BLaER1 treated with 17β-estradiol and CSF1 and Interleukin-3, amounts not matched to agents 10 nM and 100 nM (cell line): ENCODE measurements around the gene FAM13A.
"Not testable (repeated sequence)": the region's sequence is repeated elsewhere in the genome, so short reads cannot be mapped to it uniquely, and the experiment has no call there.

Experiments used
- H3K27ac ChIP-seq, 11 experiments: shearing (Covaris generic); formaldehyde crosslinking; 2 replicates each; pipeline ENCODE4 v1.8.1; 2022
- H3K27me3 ChIP-seq, 11 experiments: shearing (Covaris generic); formaldehyde crosslinking; 2 replicates each; pipeline ENCODE4 v1.8.1; 2022
- H3K36me3 ChIP-seq, 11 experiments: shearing (Covaris generic); formaldehyde crosslinking; 2 replicates each; pipeline ENCODE4 v1.8.1; 2022
- H3K4me1 ChIP-seq, 10 experiments: shearing (Covaris generic); formaldehyde crosslinking; 2 replicates each; pipeline ENCODE4 v1.8.1; 2022
- H3K4me2 ChIP-seq, 11 experiments: shearing (Covaris generic); formaldehyde crosslinking; 2 replicates each; pipeline ENCODE4 v1.8.1; 2022
- H3K4me3 ChIP-seq, 10 experiments: shearing (Covaris generic); formaldehyde crosslinking; 2 replicates each; pipeline ENCODE4 v1.8.1; 2022
- H3K9ac ChIP-seq, 11 experiments: shearing (Covaris generic); formaldehyde crosslinking; 2 replicates each; pipeline ENCODE4 v1.8.1; 2022
- H3K9me3 ChIP-seq, 11 experiments: shearing (Covaris generic); formaldehyde crosslinking; replicated peaks in 1 of 11; 2 replicates each; pipeline ENCODE4 v1.8.1; 2022
- H4K20me1 ChIP-seq, 11 experiments: shearing (Covaris generic); formaldehyde crosslinking; 2 replicates each; pipeline ENCODE4 v1.8.1; 2022
- Cebpa-rat ChIP-seq, 11 experiments: shearing (Covaris generic); IDR thresholded peaks; 2 replicates each; pipeline ENCODE4 v1.8.1; 2022

FAM13A gene

DNA sequence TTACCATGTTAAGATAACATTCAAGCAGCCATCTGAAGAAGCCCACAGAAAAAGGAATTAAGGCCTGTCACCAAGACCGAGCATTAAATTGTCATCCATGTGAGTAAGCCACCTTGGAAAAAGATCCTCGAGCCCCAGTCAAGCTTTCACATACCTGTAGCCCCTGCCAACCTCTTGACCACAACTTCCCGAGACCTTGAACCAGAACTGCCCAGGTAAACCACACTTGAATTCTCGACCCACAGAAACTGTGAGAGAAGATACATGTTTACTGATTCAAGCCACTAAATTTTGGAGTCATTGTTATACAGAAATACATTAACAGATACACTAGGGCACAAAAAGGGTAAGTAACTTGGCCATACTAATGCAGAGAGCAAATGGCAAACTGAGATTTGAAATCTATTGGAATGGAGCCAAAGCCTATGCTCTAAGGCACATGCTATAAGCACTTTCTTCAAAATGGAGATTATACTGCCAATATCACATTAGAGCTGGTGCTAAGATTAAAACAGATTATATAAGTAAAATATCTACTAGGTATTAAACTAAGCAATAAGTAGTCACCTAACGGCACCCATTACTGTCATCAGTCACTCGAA, 49.5 kb downstream of the FAM13A start:
- no peak overlapping the region for H3K4me2 ChIP-seq
- no peaks in the 10 kb centered on the region for H4K20me1 ChIP-seq
- no peak for TF ChIP-seq Cebpa-rat (IDR thresholded peaks at IDR 0.05)
- no peak overlapping the region for H3K27ac ChIP-seq
- H3K9ac ChIP-seq: no peak overlapping the region
- H3K4me1 ChIP-seq: no peaks in the 10 kb centered on the region
- H3K9me3 ChIP-seq: peaks cover 0 to 14% (median 0%) of the 10 kb centered on the region in 11 experiments; a peak in 1 of 22 replicates
- no peaks in the 10 kb centered on the region for H3K36me3 ChIP-seq
- no peaks in the 10 kb centered on the region for H3K27me3 ChIP-seq
- H3K4me3 ChIP-seq: no peak overlapping the region

DNA sequence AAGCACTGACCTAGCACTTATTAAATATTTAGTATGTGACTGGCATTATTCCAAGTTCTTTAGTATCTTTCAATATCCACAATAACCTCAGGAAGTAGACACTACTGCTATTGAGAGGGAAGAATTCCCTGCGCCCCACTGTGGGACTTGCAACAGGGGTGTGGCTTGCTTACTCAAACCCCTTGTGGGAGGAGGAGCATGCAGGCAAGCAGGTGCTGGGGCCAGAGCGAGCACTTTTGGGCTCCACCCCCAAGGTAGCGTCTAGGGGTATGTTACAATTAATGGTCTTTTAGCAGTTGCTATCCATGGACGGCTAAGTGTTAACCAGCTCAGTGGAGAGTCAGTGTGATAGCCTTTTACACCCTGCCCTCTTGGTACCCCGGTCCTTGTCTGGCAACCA, 50.7 kb downstream of the FAM13A start:
- Histone ChIP-seq H3K4me3 (no peak overlapping the region), H3K27ac (no peak overlapping the region), H3K4me1 (peaks cover 0 to under 1% (median 0%) of the 10 kb centered on the region in 10 experiments; a peak in 1 of 20 replicates), H4K20me1 (no peaks in the 10 kb centered on the region), H3K9ac (no peak overlapping the region), H3K4me2 (no peak overlapping the region), H3K9me3 (peaks cover 0 to 14% (median 0%) of the 10 kb centered on the region in 11 experiments; a peak in 1 of 22 replicates), H3K27me3 (no peaks in the 10 kb centered on the region), H3K36me3 (no peaks in the 10 kb centered on the region)
- no peak for TF ChIP-seq Cebpa-rat (IDR thresholded peaks at IDR 0.05)

DNA sequence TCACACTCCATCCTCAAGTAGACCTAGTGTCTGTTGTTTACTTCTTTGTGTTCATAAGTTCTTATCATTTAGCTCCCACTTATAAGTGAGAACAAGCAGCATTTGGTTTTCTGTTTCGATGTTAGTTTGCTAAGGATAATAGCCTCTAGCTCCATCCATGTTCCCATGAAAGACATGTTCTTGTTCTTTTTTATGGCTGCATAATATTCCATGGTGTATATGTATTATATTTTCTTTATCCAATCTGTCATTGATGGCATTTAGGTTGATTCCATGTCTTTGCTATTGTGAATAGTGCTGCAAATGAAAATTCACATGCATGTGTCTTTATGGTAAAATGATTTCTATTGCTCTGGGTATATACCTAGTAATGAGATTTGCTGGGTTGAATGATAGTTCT, 51.9 kb downstream of the FAM13A start:
- not testable (repeated sequence) for H3K36me3 ChIP-seq, H3K9ac ChIP-seq, H3K27ac ChIP-seq, H3K27me3 ChIP-seq, H3K4me2 ChIP-seq, H3K4me3 ChIP-seq, H4K20me1 ChIP-seq, H3K4me1 ChIP-seq
- peaks cover 0 to 14% (median 0%) of the 10 kb centered on the region in 11 experiments; a peak in 1 of 22 replicates for H3K9me3 ChIP-seq

DNA sequence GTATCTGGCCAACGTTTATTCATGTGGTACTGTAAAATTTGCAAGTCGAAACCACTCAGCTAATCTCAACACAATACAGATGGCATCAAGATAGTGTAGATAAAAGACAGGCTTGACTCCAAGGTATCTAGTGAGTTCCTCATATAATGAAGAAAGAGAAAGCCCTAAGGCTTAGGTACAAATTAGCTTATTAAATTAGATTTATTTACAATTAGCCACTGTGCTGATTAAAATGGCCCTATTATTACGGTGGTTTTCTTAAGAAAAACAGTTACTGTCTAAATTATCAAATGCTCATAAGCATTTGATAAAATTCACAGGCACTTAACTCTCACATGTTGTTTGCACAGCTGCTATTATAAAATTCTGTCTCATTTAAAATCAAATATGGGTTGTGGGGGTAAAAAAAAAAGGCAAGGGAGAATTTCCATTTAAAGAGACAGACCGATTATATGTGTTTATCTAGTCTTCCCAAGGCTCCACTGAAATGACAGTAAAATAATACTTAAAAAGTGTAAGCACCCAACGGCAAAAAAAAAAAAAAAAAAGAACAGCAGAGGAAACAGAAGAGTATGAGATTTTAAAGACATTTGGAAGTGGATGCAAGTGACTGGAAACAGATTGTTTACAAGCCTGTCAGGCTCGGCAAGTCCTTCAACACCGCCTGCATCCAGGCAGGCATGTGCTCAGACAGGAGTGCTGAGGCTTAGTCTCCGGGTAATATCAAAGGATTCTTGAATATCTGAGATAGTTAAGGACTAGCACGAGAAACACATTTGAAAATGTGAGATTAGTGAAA, 55.1 kb downstream of the FAM13A start:
- Histone ChIP-seq H3K27ac (no peak overlapping the region), H3K36me3 (no peaks in the 10 kb centered on the region), H3K27me3 (no peaks in the 10 kb centered on the region), H3K9ac (no peak overlapping the region), H4K20me1 (no peaks in the 10 kb centered on the region), H3K4me2 (no peak overlapping the region), H3K4me1 (peaks cover 0 to 8% (median 0%) of the 10 kb centered on the region in 10 experiments; a peak in 3 of 20 replicates), H3K4me3 (no peak overlapping the region), H3K9me3 (0 out of 22 replicates have a peak, but pooled peaks cover 0 to 14% (median 0%) of the 10 kb centered on the region in 11 experiments)
- no peak for TF ChIP-seq Cebpa-rat (IDR thresholded peaks at IDR 0.05)

DNA sequence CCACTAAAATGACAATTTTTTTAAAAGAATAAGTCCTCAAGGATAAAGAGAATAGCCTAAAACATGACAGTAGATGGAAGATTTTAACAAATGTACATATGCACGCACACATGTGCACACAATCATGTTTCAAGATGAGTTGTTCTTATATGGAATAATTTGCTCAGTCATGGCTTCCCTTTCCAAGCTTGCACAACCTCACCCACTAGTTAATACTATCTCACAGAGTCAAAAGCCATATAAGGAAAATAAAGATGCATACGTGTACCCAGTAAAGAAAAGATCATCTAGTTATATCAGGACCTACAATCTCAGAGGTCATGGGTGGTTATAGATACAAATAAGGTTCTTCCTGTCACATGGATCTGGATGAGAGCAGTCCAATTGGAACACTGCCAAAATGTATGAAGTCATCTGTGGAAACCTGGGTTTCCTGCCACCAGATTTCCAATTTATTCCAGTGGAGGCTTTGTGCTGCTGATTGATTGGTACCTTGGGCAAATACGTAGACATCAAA, 56.1 kb downstream of the FAM13A start:
- TF ChIP-seq Cebpa-rat (IDR thresholded peaks at IDR 0.05): no peak
- no peak overlapping the region for H3K4me3 ChIP-seq
- H3K36me3 ChIP-seq: no peaks in the 10 kb centered on the region
- H3K9me3 ChIP-seq: 0 out of 22 replicates have a peak, but pooled peaks cover 0 to 4% (median 0%) of the 10 kb centered on the region in 11 experiments
- H3K4me1 ChIP-seq: peaks cover 0 to 8% (median 0%) of the 10 kb centered on the region in 10 experiments; a peak in 3 of 20 replicates
- no peaks in the 10 kb centered on the region for H4K20me1 ChIP-seq
- no peak overlapping the region for H3K9ac ChIP-seq
- no peak overlapping the region for H3K27ac ChIP-seq
- H3K27me3 ChIP-seq: no peaks in the 10 kb centered on the region
- H3K4me2 ChIP-seq: 0 out of 22 replicates have a peak overlapping the region, but pooled peaks of 1 of the 11 experiments have one; percentile 20

DNA sequence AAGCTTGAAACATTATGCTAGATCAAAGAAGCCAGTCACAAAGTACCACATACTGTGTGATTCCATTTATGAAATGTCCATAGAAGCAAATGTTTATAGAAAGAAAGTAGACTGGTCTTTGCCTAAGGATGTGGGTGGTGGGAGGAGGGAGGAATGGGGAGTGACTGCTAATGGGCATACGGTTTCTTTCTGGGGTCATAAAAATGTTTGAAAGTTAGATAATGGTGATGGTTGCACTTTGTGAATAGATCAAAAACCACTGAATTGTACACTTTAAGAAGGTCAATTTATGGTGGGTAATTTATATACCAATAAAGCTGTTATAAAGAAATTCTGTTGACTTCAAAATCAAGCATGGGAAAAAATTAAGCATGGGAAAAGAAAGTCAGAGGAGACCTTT, 56.6 kb downstream of the FAM13A start:
- no peak overlapping the region for H3K9ac ChIP-seq
- no peak overlapping the region for H3K4me3 ChIP-seq
- H3K4me2 ChIP-seq: no peak overlapping the region
- H3K27me3 ChIP-seq: no peaks in the 10 kb centered on the region
- no peaks in the 10 kb centered on the region for H3K36me3 ChIP-seq
- 0 out of 22 replicates have a peak, but pooled peaks cover 0 to 4% (median 0%) of the 10 kb centered on the region in 11 experiments for H3K9me3 ChIP-seq
- H3K4me1 ChIP-seq: peaks cover 0 to 8% (median 0%) of the 10 kb centered on the region in 10 experiments; a peak in 3 of 20 replicates
- TF ChIP-seq Cebpa-rat (IDR thresholded peaks at IDR 0.05): no peak
- H4K20me1 ChIP-seq: no peaks in the 10 kb centered on the region
- no peak overlapping the region for H3K27ac ChIP-seq

DNA sequence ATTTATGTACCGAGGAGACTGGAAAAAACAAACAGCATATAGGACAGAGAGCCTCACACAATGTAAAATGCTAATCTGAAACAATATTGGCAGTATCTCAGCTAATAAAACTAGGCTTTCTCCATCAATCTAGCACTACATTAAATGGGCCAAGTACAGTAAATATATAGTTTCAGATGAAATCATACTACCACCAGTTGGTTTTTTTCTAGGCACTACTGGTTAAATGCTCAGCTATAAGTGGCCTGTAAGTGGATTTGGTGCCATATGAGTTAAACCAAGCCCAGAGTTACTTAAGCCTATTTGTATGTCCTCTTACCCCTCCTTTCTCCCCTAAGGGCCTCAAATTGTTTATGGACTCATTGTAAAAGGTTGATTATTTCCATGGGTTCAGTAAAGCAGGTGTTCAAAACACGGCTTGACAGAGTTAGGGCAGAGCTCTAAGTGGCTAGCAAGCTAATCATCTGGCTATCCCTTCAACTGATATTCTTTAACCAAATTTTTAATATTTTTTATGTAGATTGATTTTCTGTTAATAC, 57.5 kb downstream of the FAM13A start:
- no peak overlapping the region for H3K4me2 ChIP-seq
- no peaks in the 10 kb centered on the region for H3K9me3 ChIP-seq
- H3K27ac ChIP-seq: no peak overlapping the region
- no peaks in the 10 kb centered on the region for H3K36me3 ChIP-seq
- H3K9ac ChIP-seq: no peak overlapping the region
- TF ChIP-seq Cebpa-rat (IDR thresholded peaks at IDR 0.05): no peak
- no peaks in the 10 kb centered on the region for H4K20me1 ChIP-seq
- no peaks in the 10 kb centered on the region for H3K27me3 ChIP-seq
- peaks cover 0 to 8% (median 0%) of the 10 kb centered on the region in 10 experiments; a peak in 3 of 20 replicates for H3K4me1 ChIP-seq
- H3K4me3 ChIP-seq: no peak overlapping the region

DNA sequence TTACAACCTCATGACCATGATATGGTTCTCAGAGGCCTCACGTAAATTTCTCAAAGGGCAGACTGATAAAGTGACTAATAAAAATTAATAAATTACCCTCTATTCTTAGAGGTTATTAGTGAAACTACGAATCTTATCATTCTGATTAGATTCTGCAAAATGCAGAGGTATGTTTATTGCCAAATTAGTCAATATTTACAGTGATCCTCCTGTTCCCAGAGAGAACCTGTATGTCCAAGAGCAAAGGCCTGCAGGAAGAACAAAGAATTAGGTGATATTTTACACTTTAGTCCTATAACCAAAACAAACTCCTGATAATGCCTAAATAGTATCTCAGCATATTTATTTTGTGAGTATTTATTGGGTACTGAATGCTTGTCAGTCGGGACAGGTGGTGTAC, 58.1 kb downstream of the FAM13A start:
- Histone ChIP-seq H3K27me3 (no peaks in the 10 kb centered on the region), H3K4me1 (peaks cover 0 to 8% (median 0%) of the 10 kb centered on the region in 10 experiments; a peak in 3 of 20 replicates), H3K4me3 (no peak overlapping the region), H3K27ac (no peak overlapping the region), H3K36me3 (no peaks in the 10 kb centered on the region), H3K4me2 (no peak overlapping the region), H3K9ac (no peak overlapping the region), H3K9me3 (no peaks in the 10 kb centered on the region), H4K20me1 (no peaks in the 10 kb centered on the region)
- no peak for TF ChIP-seq Cebpa-rat (IDR thresholded peaks at IDR 0.05)

DNA sequence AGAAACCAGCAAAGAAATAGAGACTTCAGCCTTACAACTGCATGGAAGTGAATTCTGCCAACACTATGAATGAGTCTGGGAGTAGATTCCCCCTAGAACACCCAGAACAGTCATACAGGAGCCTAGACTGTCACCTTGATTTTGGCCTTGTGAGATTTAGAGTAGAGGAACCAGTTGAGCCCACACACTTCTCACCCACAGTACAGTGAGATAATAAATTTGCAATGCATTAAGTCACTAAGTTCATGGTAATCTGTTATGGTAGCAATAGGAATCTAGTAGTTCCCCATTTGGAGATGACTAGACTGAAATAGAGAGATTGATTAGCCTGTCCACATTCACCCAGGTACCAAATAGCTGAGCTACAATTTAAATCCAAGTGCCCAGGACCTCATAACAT, 59.0 kb downstream of the FAM13A start:
- no peaks in the 10 kb centered on the region for H3K9me3 ChIP-seq
- H3K9ac ChIP-seq: no peak overlapping the region
- no peaks in the 10 kb centered on the region for H4K20me1 ChIP-seq
- H3K27ac ChIP-seq: no peak overlapping the region
- TF ChIP-seq Cebpa-rat (IDR thresholded peaks at IDR 0.05): no peak
- H3K36me3 ChIP-seq: no peaks in the 10 kb centered on the region
- no peaks in the 10 kb centered on the region for H3K27me3 ChIP-seq
- H3K4me1 ChIP-seq: peaks cover 0 to 8% (median 0%) of the 10 kb centered on the region in 10 experiments; a peak in 3 of 20 replicates
- H3K4me3 ChIP-seq: no peak overlapping the region
- no peak overlapping the region for H3K4me2 ChIP-seq
